ENCODE measurements around the gene GSAP. TPM values are rescaled to one million over a fixed set of nuclear protein-coding genes. Genes with fewer than 3 reads are reported as not detected.

Gene GSAP
- polyA plus RNA-seq, 3 donors = 19.1 to 105 (median 35.6) TPM

DNA sequence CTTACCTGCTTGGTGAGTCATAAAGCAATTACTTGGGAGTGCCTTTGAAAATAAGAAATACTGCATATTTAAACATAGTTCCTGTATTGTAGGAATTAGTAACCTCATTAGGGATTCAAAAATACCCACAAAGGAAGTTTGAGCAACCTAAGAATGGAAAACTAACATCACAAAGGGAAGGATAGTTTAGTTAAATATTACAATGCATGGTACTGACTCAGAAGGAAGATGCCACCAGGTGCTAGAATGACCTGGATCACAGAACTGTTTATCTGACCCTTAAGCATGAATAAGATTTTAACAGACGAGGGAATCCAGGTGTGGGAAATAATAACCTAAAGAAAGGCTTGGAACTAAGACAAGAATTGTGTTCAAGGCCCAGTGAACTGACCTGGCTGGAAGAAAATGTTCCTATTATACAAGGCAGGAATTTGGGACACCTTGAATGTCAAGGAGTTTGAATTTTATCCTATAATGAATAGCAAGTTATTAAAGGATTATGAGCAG, 106.4 kb downstream of the GSAP start:
- H3K27ac ChIP-seq (ENCODE audit: low read depth in 1 of 2, low read length in 2 of 2) = no peak overlapping the region
- intact Hi-C loops (cut with micrococcal nuclease) = loop anchor here in 1 of 2 donors (10.0 kb wide), 1 partner anchor 45 kb away; no protein-coding TSS in a partner anchor
- WGBS (ENCODE audit: insufficient coverage) = no CpG with 5 or more reads among the region's 1 CpG
- H3K36me3 ChIP-seq (replicated peaks in 1 of 2; ENCODE audit: control insufficient read depth in 1 of 2, insufficient read depth in 2 of 2, low read length in 2 of 2) = peaks cover 58 to 65% of the 10 kb centered on the region in 2 donors
- peaks cover 69 to 83% of the 10 kb centered on the region in 2 donors for H3K36me3 Mint-ChIP-seq
- H3K79me2 ChIP-seq (ENCODE audit: insufficient read depth, low read length) = no peaks in the 10 kb centered on the region
- peaks cover 8 to 24% of the 10 kb centered on the region in 2 donors for H3K4me1 ChIP-seq (ENCODE audit: control insufficient read depth in 1 of 2, insufficient read depth in 2 of 2, low read length in 2 of 2)
- peaks cover 0 to 5% of the 10 kb centered on the region in 2 donors for H3K9me3 ChIP-seq (replicated peaks in 1 of 2; ENCODE audit: control insufficient read depth in 1 of 2, insufficient read depth in 1 of 2, low read length in 2 of 2)
- no peak overlapping the region for H3K4me2 ChIP-seq (replicated peaks; ENCODE audit: extremely low read depth, low read length, poor library complexity, severe bottlenecking)
- no peaks in the 10 kb centered on the region for H3K27me3 ChIP-seq (ENCODE audit: control insufficient read depth in 2 of 2, insufficient read depth in 2 of 2, low read length in 2 of 2)
- H3K27ac Mint-ChIP-seq = no peak overlapping the region
- peaks cover 6 to 13% (median 10%) of the 10 kb centered on the region in 7 donors for H3K9me3 Mint-ChIP-seq
- no peak overlapping the region for H2AFZ ChIP-seq (ENCODE audit: insufficient read depth, low read depth, low read length, poor library complexity, severe bottlenecking)
- no peak overlapping the region for H3K4me3 Mint-ChIP-seq
- DNase-seq = no peak
- TF ChIP-seq, protein P1, sequence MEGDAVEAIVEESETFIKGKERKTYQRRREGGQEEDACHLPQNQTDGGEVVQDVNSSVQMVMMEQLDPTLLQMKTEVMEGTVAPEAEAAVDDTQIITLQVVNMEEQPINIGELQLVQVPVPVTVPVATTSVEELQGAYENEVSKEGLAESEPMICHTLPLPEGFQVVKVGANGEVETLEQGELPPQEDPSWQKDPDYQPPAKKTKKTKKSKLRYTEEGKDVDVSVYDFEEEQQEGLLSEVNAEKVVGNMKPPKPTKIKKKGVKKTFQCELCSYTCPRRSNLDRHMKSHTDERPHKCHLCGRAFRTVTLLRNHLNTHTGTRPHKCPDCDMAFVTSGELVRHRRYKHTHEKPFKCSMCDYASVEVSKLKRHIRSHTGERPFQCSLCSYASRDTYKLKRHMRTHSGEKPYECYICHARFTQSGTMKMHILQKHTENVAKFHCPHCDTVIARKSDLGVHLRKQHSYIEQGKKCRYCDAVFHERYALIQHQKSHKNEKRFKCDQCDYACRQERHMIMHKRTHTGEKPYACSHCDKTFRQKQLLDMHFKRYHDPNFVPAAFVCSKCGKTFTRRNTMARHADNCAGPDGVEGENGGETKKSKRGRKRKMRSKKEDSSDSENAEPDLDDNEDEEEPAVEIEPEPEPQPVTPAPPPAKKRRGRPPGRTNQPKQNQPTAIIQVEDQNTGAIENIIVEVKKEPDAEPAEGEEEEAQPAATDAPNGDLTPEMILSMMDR (IDR thresholded peaks at IDR 0.05) = no peak
- H3K27me3 Mint-ChIP-seq (ENCODE audit: low read depth in 3 of 3) = no peaks in the 10 kb centered on the region
- peaks cover 4% of the 10 kb centered on the region for H4K20me1 ChIP-seq (ENCODE audit: insufficient read depth, low read length)
- H3K9ac ChIP-seq (ENCODE audit: insufficient read depth, low read length, poor library complexity, severe bottlenecking) = no peak overlapping the region
- peaks cover 27% of the 10 kb centered on the region for H3K4me1 Mint-ChIP-seq
- no peak overlapping the region for H3K4me3 ChIP-seq (replicated peaks in 1 of 3; ENCODE audit: low read depth in 2 of 3, low read length in 3 of 3)

DNA sequence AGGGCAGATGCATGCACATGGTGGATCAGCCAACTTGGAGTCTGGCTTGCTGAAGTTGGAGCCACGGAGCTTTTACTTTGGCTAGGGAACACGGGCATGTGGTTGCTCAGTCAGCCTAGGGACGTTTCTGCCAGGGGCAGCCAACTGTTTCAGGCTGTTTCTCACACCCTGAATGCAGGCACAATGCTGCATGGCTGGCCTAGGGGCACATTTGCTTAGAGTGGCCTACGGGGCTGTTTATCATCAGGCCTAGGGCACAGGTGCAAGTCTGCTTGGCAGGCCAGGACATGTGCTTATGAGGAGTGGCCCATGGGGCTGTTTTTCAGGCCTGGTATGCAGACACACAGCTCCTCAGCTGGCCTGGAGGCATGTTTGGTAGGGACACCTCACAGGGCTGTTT, 107.4 kb downstream of the GSAP start:
- Histone ChIP-seq H3K4me2 (replicated peaks; ENCODE audit: extremely low read depth, low read length, poor library complexity, severe bottlenecking) (no peak overlapping the region), H3K27ac (ENCODE audit: low read depth in 1 of 2, low read length in 2 of 2) (no peak overlapping the region), H3K9ac (ENCODE audit: insufficient read depth, low read length, poor library complexity, severe bottlenecking) (no peak overlapping the region), H3K27me3 (ENCODE audit: control insufficient read depth in 2 of 2, insufficient read depth in 2 of 2, low read length in 2 of 2) (no peaks in the 10 kb centered on the region), H3K4me1 (ENCODE audit: control insufficient read depth in 1 of 2, insufficient read depth in 2 of 2, low read length in 2 of 2) (peaks cover 8 to 24% of the 10 kb centered on the region in 2 donors), H3K36me3 (replicated peaks in 1 of 2; ENCODE audit: control insufficient read depth in 1 of 2, insufficient read depth in 2 of 2, low read length in 2 of 2) (peaks cover 48 to 55% of the 10 kb centered on the region in 2 donors), H4K20me1 (ENCODE audit: insufficient read depth, low read length) (peaks cover 4% of the 10 kb centered on the region), H2AFZ (ENCODE audit: insufficient read depth, low read depth, low read length, poor library complexity, severe bottlenecking) (no peak overlapping the region), H3K4me3 (replicated peaks in 1 of 3; ENCODE audit: low read depth in 2 of 3, low read length in 3 of 3) (no peak overlapping the region), H3K9me3 (replicated peaks in 1 of 2; ENCODE audit: control insufficient read depth in 1 of 2, insufficient read depth in 1 of 2, low read length in 2 of 2) (peaks cover 3 to 11% of the 10 kb centered on the region in 2 donors), H3K79me2 (ENCODE audit: insufficient read depth, low read length) (no peaks in the 10 kb centered on the region)
- Mint-ChIP-seq H3K27ac (peak overlapping the region in 1 of 7 donors; percentile 27), H3K4me3 (no peak overlapping the region), H3K36me3 (peaks cover 59 to 77% of the 10 kb centered on the region in 2 donors), H3K4me1 (peaks cover 27% of the 10 kb centered on the region), H3K27me3 (ENCODE audit: low read depth in 3 of 3) (no peaks in the 10 kb centered on the region), H3K9me3 (peaks cover 10 to 22% (median 17%) of the 10 kb centered on the region in 7 donors)
- no peak for DNase-seq
- WGBS (ENCODE audit: insufficient coverage) = 95% methylated on average over 4 of the region's 4 CpGs
- intact Hi-C loops (cut with micrococcal nuclease) = no loop called here
- TF ChIP-seq, protein P1 (IDR thresholded peaks at IDR 0.05) = no peak

All from CD14-positive monocyte (primary cell).